ENCODE measurements around the gene MAN2B1. TPM values are rescaled to one million over a fixed set of nuclear protein-coding genes. Genes with fewer than 3 reads are reported as not detected.

Gene MAN2B1
- total RNA-seq, 1 donor from 2014 or later, result 49.1 TPM

GRCh38 chr19:12664406-12665280, 1.9 kb downstream of the MAN2B1 start:
- intact Hi-C loops (cut with DNase I), result loop anchor here (10.0 kb wide), 1 partner anchor 50 kb away; the partner anchor contains the start of genes ZNF490 and ZNF791
- TF ChIP-seq CTCF (IDR thresholded peaks at IDR 0.05), result no peak
- TF ChIP-seq POLR2A (IDR thresholded peaks at IDR 0.05), result no peak
- TF ChIP-seq POLR2AphosphoS5 (IDR thresholded peaks at IDR 0.05; ENCODE audit: insufficient read depth in 1 of 2, low read depth in 1 of 2), result no peak
- no peak overlapping the region for H3K4me3 ChIP-seq

GRCh38 chr19:12660980-12661379, 5.6 kb downstream of the MAN2B1 start:
- TF ChIP-seq CTCF (IDR thresholded peaks at IDR 0.05) (no peak), POLR2AphosphoS5 (IDR thresholded peaks at IDR 0.05; ENCODE audit: insufficient read depth in 1 of 2, low read depth in 1 of 2) (no peak)
- H3K27ac ChIP-seq, result no peak overlapping the region
- DNase-seq (ENCODE audit: extremely low spot score in 2 of 2), result no peak
- no peaks in the 10 kb centered on the region for H3K27me3 ChIP-seq
- intact Hi-C loops (cut with DNase I), result loop anchor here (10.0 kb wide), 1 partner anchor 46 kb away; the partner anchor contains the start of genes ZNF490 and ZNF791
- H3K4me3 ChIP-seq, result no peak overlapping the region
- no peaks in the 10 kb centered on the region for H3K9me3 ChIP-seq
- peaks cover 0 to 42% of the 10 kb centered on the region in 2 donors for H3K36me3 ChIP-seq
- peaks cover 7% of the 10 kb centered on the region for H3K4me1 ChIP-seq

More at GRCh38 chr19:12664406-12665280, 1.9 kb downstream of the MAN2B1 start:
- H3K9me3 ChIP-seq, result no peaks in the 10 kb centered on the region
- no peak for DNase-seq (ENCODE audit: extremely low spot score in 2 of 2)
- peaks cover 34% of the 10 kb centered on the region for H3K4me1 ChIP-seq
- peaks cover 0 to 42% of the 10 kb centered on the region in 2 donors for H3K36me3 ChIP-seq
- H3K27ac ChIP-seq, result no peak overlapping the region
- no peaks in the 10 kb centered on the region for H3K27me3 ChIP-seq

- no peaks in the 10 kb centered on the region for H3K4me1 ChIP-seq
- no peak for DNase-seq (ENCODE audit: extremely low spot score in 2 of 2)
- intact Hi-C loops (cut with DNase I), result no loop called here
- H3K36me3 ChIP-seq, result peaks cover 0 to 44% of the 10 kb centered on the region in 2 donors
- no peak overlapping the region for H3K27ac ChIP-seq
- H3K4me3 ChIP-seq, result no peak overlapping the region
- no peaks in the 10 kb centered on the region for H3K9me3 ChIP-seq
- TF ChIP-seq POLR2AphosphoS5 (IDR thresholded peaks at IDR 0.05; ENCODE audit: insufficient read depth in 1 of 2, low read depth in 1 of 2) (no peak), CTCF (IDR thresholded peaks at IDR 0.05) (no peak), POLR2A (IDR thresholded peaks at IDR 0.05) (no peak)
- H3K27me3 ChIP-seq, result no peaks in the 10 kb centered on the region
Observed at GRCh38 chr19:12657966-12658365, 8.6 kb downstream of the MAN2B1 start.

GRCh38 chr19:12656899-12657571, 9.5 kb downstream of the MAN2B1 start:
- Histone ChIP-seq H3K9me3 (no peaks in the 10 kb centered on the region), H3K36me3 (peaks cover 0 to 34% of the 10 kb centered on the region in 2 donors)

More at GRCh38 chr19:12656899-12657571, 9.5 kb downstream of the MAN2B1 start:
- no peaks in the 10 kb centered on the region for H3K4me1 ChIP-seq
- DNase-seq (ENCODE audit: extremely low spot score in 2 of 2), result no peak
- intact Hi-C loops (cut with DNase I), result no loop called here
- TF ChIP-seq CTCF (IDR thresholded peaks at IDR 0.05) (no peak), POLR2AphosphoS5 (IDR thresholded peaks at IDR 0.05; ENCODE audit: insufficient read depth in 1 of 2, low read depth in 1 of 2) (no peak), POLR2A (IDR thresholded peaks at IDR 0.05) (no peak)
- no peak overlapping the region for H3K4me3 ChIP-seq
- no peak overlapping the region for H3K27ac ChIP-seq
- H3K27me3 ChIP-seq, result no peaks in the 10 kb centered on the region
